ENCODE measurements around the gene BNC1.

Gene BNC1

DNA sequence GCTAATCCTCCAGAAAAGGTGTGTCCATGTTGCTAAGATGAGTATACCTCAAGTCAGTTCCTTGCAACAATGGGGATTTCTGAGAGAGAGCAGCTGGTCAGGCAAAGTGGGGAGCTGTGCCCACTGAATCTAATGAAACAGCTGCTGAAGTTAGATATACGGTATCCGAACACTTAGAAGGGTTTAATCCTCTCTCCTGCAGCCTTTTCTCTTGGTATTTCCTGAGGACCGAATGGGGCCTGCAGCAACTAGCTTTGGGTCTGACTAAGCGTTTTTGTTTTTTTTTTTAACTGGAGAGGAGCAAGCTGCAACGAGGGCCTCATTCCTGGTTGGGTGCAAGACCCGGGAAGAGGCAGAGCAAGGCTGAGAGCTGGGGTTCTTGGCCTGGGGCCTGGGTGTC is 37.6 kb upstream of the BNC1 start:
- no peak for DNase-seq (ENCODE audit: extremely low read depth, insufficient read length)
- H3K27me3 ChIP-seq (replicated peaks; ENCODE audit: control insufficient read depth, insufficient read depth, low read length), result no peaks in the 10 kb centered on the region; the same call in 1 of the 2 replicates
- H3K36me3 ChIP-seq (ENCODE audit: control insufficient read depth, insufficient read depth, low read length), result no peaks in the 10 kb centered on the region
- TF ChIP-seq, protein P1, sequence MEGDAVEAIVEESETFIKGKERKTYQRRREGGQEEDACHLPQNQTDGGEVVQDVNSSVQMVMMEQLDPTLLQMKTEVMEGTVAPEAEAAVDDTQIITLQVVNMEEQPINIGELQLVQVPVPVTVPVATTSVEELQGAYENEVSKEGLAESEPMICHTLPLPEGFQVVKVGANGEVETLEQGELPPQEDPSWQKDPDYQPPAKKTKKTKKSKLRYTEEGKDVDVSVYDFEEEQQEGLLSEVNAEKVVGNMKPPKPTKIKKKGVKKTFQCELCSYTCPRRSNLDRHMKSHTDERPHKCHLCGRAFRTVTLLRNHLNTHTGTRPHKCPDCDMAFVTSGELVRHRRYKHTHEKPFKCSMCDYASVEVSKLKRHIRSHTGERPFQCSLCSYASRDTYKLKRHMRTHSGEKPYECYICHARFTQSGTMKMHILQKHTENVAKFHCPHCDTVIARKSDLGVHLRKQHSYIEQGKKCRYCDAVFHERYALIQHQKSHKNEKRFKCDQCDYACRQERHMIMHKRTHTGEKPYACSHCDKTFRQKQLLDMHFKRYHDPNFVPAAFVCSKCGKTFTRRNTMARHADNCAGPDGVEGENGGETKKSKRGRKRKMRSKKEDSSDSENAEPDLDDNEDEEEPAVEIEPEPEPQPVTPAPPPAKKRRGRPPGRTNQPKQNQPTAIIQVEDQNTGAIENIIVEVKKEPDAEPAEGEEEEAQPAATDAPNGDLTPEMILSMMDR (IDR thresholded peaks at IDR 0.05; ENCODE audit: insufficient read depth, low read length, poor library complexity, severe bottlenecking), result no peak
- H3K4me3 ChIP-seq (replicated peaks; ENCODE audit: low read depth, low read length), result no peak overlapping the region

DNA sequence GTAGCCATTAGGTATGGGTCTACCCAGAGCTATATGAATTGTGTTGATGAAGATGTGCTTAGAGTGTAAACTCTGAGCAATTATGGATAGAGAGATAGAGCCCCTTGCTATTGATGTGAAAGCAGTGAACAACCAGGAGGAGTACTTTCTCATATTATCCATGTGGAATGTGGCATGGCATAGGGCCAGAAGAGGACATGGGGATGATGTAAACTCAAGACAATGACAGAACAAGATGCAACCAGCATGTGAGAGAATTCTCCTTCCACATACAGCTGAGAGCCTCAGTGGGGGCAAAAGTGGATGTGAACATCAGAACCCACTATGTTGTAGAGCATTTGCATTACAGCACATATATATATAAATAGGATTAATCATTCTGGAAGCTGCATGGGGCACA is 36.4 kb upstream of the BNC1 start:
- TF ChIP-seq, protein P1 (IDR thresholded peaks at IDR 0.05; ENCODE audit: insufficient read depth, low read length, poor library complexity, severe bottlenecking), result no peak
- H3K4me3 ChIP-seq (replicated peaks; ENCODE audit: low read depth, low read length), result no peak overlapping the region
- DNase-seq (ENCODE audit: extremely low read depth, insufficient read length), result no peak
- H3K27me3 ChIP-seq (replicated peaks; ENCODE audit: control insufficient read depth, insufficient read depth, low read length), result no peaks in the 10 kb centered on the region; the same call in 1 of the 2 replicates
- H3K36me3 ChIP-seq (ENCODE audit: control insufficient read depth, insufficient read depth, low read length), result no peaks in the 10 kb centered on the region

DNA sequence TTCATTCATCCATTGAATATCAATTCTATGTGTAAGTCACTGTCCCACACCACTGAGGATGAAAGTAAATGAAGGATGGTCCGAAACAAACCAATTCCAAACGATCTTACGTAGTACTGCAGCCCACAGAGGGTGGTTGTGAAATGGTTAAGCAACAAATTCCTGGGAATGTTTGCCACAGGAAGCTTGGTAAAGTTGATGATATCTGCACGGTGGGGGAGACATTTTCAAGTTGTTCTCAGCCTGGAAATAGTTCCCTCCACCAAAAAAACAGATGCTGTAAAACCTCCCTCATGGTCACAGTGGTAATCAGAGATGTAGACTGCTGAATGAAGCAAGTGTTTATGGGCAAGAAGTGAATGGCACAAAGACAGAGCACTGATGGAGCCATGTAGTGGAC is 35.9 kb upstream of the BNC1 start:
- H3K27me3 ChIP-seq (replicated peaks; ENCODE audit: control insufficient read depth, insufficient read depth, low read length), result no peaks in the 10 kb centered on the region
- no peak for DNase-seq (ENCODE audit: extremely low read depth, insufficient read length)
- TF ChIP-seq, protein P1 (IDR thresholded peaks at IDR 0.05; ENCODE audit: insufficient read depth, low read length, poor library complexity, severe bottlenecking), result no peak
- H3K4me3 ChIP-seq (replicated peaks; ENCODE audit: low read depth, low read length), result no peak overlapping the region
- H3K36me3 ChIP-seq (ENCODE audit: control insufficient read depth, insufficient read depth, low read length), result no peaks in the 10 kb centered on the region

DNA sequence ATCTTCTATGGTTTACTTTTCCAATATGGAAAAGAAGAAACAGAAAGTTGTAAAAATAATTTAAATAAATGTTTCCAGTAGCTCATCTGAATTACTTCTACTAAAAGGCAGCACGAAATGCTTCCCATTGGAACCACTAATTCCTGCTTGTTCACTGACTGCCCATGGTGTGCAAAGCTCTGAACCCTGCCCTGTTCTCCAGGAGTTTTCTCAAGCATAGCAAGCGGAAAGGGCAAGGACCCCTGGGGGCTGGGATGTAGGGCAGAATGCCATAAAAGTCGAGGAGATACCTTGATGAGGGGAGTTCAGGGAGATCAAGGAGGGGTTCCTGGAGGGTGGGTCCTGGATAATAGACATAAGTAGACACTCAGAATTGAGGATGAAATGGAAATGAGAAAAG is 35.3 kb upstream of the BNC1 start:
- no peaks in the 10 kb centered on the region for H3K27me3 ChIP-seq (replicated peaks; ENCODE audit: control insufficient read depth, insufficient read depth, low read length)
- TF ChIP-seq, protein P1 (IDR thresholded peaks at IDR 0.05; ENCODE audit: insufficient read depth, low read length, poor library complexity, severe bottlenecking), result no peak
- DNase-seq (ENCODE audit: extremely low read depth, insufficient read length), result no peak
- H3K4me3 ChIP-seq (replicated peaks; ENCODE audit: low read depth, low read length), result no peak overlapping the region
- no peaks in the 10 kb centered on the region for H3K36me3 ChIP-seq (ENCODE audit: control insufficient read depth, insufficient read depth, low read length)

DNA sequence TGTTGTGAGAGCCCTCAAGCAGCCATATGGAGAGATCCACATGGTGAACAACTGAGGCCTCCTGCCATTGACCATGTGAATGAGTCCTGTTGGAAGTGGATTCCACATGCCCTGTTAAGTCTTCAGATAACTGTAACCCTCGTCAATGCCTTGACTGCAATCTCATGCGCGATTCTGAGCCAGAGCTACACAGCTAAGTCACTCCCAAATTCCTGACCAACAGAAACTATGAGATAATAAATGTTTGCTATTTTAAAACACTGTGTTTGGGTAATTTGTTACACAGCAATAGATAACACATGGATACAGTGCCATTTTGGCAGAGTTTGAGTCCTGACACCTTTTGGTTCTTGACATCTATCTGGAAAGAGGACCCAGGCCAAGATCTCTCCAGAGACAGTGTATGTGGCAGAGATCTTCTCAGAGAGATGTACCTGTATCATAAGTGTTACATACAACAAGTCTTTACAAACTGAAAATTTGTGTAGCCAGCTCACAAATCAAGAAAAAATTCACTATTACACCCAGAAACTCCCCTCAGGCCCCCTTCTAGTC is 34.5 kb upstream of the BNC1 start:
- H3K4me3 ChIP-seq (replicated peaks; ENCODE audit: low read depth, low read length), result no peak overlapping the region

More for the DNA sequence above, 34.5 kb upstream of the BNC1 start:
- no peaks in the 10 kb centered on the region for H3K36me3 ChIP-seq (ENCODE audit: control insufficient read depth, insufficient read depth, low read length)
- no peaks in the 10 kb centered on the region for H3K27me3 ChIP-seq (replicated peaks; ENCODE audit: control insufficient read depth, insufficient read depth, low read length)
- DNase-seq (ENCODE audit: extremely low read depth, insufficient read length), result no peak
- TF ChIP-seq, protein P1 (IDR thresholded peaks at IDR 0.05; ENCODE audit: insufficient read depth, low read length, poor library complexity, severe bottlenecking), result no peak
